Kidney (tissue), 14 donors: ENCODE measurements around the gene PLCXD1. TPM values are rescaled to one million over a fixed set of nuclear protein-coding genes. Genes with fewer than 3 reads are reported as not detected.

Experiments used
- DNase-seq, 5 donors: peaks; one replicate each; pipeline ENCODE4 v3.0.0-alpha.2; 2013 to 2020
- FAIRE-seq: peaks from 2 replicates; lab custom pipeline; 2012; peaks lifted over from hg19 to GRCh38; lab: Jason Lieb, UNC
- H3K27ac ChIP-seq, 2 donors: one replicate each; pipeline ENCODE4 v1.7.0; 2013; ENCODE audit warnings: low read depth in 2 of 2, low read length in 2 of 2, inconsistent platforms in 1 of 2
- H3K27me3 ChIP-seq: one replicate; pipeline ENCODE4 v1.7.1; 2013; ENCODE audit warnings: low read length, inconsistent platforms; ENCODE audit not compliant: control insufficient read depth, insufficient read depth
- H3K36me3 ChIP-seq, 3 donors: one replicate each; pipeline versions ENCODE4 v1.7.0 to v1.7.1; 2013; ENCODE audit warnings: low read length in 3 of 3, control low read depth in 1 of 3, inconsistent platforms in 1 of 3; ENCODE audit not compliant: insufficient read depth in 3 of 3, control insufficient read depth in 2 of 3
- H3K4me1 ChIP-seq, 3 donors: one replicate each; pipeline versions ENCODE4 v1.7.0 to v1.7.1; 2013; ENCODE audit warnings: low read length in 3 of 3, inconsistent platforms in 1 of 3, low read depth in 1 of 3; ENCODE audit not compliant: control insufficient read depth in 2 of 3, insufficient read depth in 2 of 3
- H3K4me3 ChIP-seq, 3 donors: one replicate each; pipeline versions ENCODE4 v1.7.0 to v1.8.1; 2013; ENCODE audit warnings: low read length in 3 of 3, control low read depth in 1 of 3, inconsistent platforms in 1 of 3
- H3K9ac ChIP-seq, 3 donors: one replicate each; pipeline versions ENCODE4 v1.7.0 to v1.7.1; 2013; ENCODE audit warnings: low read length in 3 of 3, control low read depth in 1 of 3, inconsistent platforms in 1 of 3
- H3K9me3 ChIP-seq, 3 donors: one replicate each; pipeline versions ENCODE4 v1.7.0 to v1.7.1; 2013; ENCODE audit warnings: low read length in 3 of 3, control low read depth in 1 of 3, inconsistent platforms in 1 of 3; ENCODE audit not compliant: control insufficient read depth in 2 of 3, insufficient read depth in 1 of 3
- CTCF ChIP-seq: IDR thresholded peaks from 3 replicates; pipeline ENCODE4 v1.5.1; 2012; ENCODE audit warnings: mild to moderate bottlenecking, moderate library complexity, borderline replicate concordance; ENCODE audit not compliant: insufficient read depth; ENCODE audit errors: extremely low read depth
- intact Hi-C: fragments of 100-400 bp; cut with DNase I; formaldehyde crosslinking; loops from one replicate; pipeline ENCODE4 v1.11.1; 2022
- polyA plus RNA-seq: library from polyadenylated mRNA; stranded (reverse); fragments of 350-450 nt; fragmentation: Illumina TruSeq; extraction: RNeasy Lipid Tissue Mini Kit (QIAGEN cat#74804); gene quantifications from one replicate; pipeline ENCODE4 v1.2.3, GENCODE V29; 2014; ENCODE audit warnings: low read depth, low replicate concordance; ENCODE audit not compliant: insufficient read depth
- total RNA-seq: library from RNA; stranded (reverse); fragmentation: NEBNext Ultra II Directional; extraction: Animal tissue kit (Norgen Biotek cat#: 25700); gene quantifications from one replicate; pipeline ENCODE4 v1.2.1, GENCODE V29; 2021
- donor health status: control.
- donor health status: control.
- donor health status: control.
- donor health status: control.
- donor health status: control.
- donor health status: DM: yes; HTN: yes; CAD: no.
- donor health status: Normal renal cell carcinoma (clear cell type).

The PLCXD1 gene
- total and polyA plus RNA-seq, 2 donors from 2014 or later = 4.9 to 11.0 TPM

- no peak for TF ChIP-seq CTCF
- Histone ChIP-seq H3K9me3 (no peaks in the 10 kb centered on the region), H3K27ac (no peak overlapping the region), H3K9ac (no peak overlapping the region), H3K4me1 (no peaks in the 10 kb centered on the region), H3K4me3 (no peak overlapping the region), H3K36me3 (peaks cover 10 to 31% (median 23%) of the 10 kb centered on the region in 3 donors), H3K27me3 (no peaks in the 10 kb centered on the region)
- intact Hi-C loops = no loop called here
- FAIRE-seq (no peak), DNase-seq (peak in 1 of 5 donors; percentile 68)
Measured at GRCh38 chrX:311156-312129, 30.3 kb downstream of the PLCXD1 start.

DNA sequence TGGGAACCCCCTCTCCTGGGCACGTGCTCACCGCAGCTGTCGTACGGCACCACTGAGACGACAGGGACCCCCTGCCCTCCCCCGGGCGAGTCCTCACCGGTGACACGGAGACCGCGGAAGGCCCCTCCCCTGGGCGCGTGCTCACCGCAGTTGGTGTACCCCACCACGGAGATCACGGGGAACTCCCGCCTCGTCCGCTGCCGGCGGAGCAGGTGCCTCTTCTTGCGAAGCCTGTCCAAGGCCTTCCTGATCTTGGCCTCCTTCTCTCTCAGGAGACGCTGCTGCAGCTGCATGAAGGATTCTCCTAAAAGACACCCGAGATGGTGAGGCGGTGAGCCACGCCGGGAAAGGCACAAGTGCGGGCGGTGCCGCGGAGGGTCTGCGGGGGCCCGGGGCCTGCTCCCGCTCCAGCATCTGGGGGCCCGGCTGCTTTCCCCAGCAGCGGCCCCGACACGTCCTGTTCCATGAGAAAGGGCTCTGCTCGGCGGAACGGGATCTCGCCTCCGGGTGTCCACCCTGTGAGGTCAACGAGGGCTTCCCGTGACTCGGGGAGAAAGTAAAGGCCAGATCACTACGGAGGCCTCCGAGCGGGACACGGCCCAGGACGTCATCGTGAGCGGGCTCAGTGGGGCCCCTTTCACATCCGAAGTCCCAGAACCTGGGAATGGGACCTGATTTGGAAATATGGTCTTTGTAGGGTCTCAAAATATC, 31.6 kb downstream of the PLCXD1 start:
- no peak overlapping the region for H3K27ac ChIP-seq
- H3K9ac ChIP-seq = no peak overlapping the region
- TF ChIP-seq CTCF = no peak
- intact Hi-C loops = no loop called here
- H3K27me3 ChIP-seq = no peaks in the 10 kb centered on the region
- no peaks in the 10 kb centered on the region for H3K4me1 ChIP-seq
- H3K4me3 ChIP-seq = no peak overlapping the region
- peaks cover 6 to 27% (median 19%) of the 10 kb centered on the region in 3 donors for H3K36me3 ChIP-seq
- H3K9me3 ChIP-seq = no peaks in the 10 kb centered on the region
- no peak for FAIRE-seq
- peak in 1 of 5 donors; percentile 67 for DNase-seq

GRCh38 chrX:313546-313945, 32.4 kb downstream of the PLCXD1 start:
- no peak for TF ChIP-seq CTCF
- intact Hi-C loops = no loop called here
- Histone ChIP-seq H3K9ac (no peak overlapping the region), H3K27ac (no peak overlapping the region), H3K4me1 (no peaks in the 10 kb centered on the region), H3K4me3 (no peak overlapping the region), H3K36me3 (peaks cover 6 to 27% (median 19%) of the 10 kb centered on the region in 3 donors), H3K27me3 (no peaks in the 10 kb centered on the region), H3K9me3 (no peaks in the 10 kb centered on the region)
- FAIRE-seq (no peak), DNase-seq (peak in 1 of 5 donors; percentile 15)
